NCI-H2029 treated with DMSO at 0.1 percent for 48 hours (cell line): ENCODE results near the gene SIDT2.
"Not testable (repeated sequence)": the region's sequence is repeated elsewhere in the genome, so short reads cannot be mapped to it uniquely, and the experiment has no call there.

Experiments used
- DNase-seq: peaks from one replicate; lab custom pipeline; 2025; lab: John Stamatoyannopoulos, UW

Gene SIDT2

GRCh38 chr11:117172724-117173421, 5.7 kb upstream of the SIDT2 start:
- no peak for DNase-seq

- DNase-seq, result no peak
These were observed 3.4 kb upstream of the SIDT2 start for GRCh38 chr11:117175104-117175503.

- DNase-seq, result no peak
These were observed 2.8 kb upstream of the SIDT2 start for GRCh38 chr11:117175781-117176180.

DNA sequence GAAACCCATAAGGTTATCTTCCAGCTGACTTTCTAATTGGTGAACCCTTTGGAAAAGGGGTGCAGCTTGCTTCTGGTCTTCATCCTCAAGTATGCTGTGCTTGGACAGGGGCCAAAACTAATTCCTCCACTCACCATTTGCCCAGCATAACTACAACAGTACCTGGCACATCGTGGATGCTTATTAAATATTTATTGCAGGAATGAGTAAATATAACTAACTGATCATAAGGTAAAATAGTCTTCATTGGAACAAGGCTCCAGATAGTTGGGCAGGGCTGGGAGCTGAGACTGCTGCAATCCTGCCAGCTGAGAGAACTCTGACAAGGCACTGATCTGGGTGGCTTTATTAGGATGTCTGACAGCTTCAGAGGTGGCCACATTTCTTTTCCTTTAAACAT, 2.4 kb upstream of the SIDT2 start:
- no peak for DNase-seq

DNA sequence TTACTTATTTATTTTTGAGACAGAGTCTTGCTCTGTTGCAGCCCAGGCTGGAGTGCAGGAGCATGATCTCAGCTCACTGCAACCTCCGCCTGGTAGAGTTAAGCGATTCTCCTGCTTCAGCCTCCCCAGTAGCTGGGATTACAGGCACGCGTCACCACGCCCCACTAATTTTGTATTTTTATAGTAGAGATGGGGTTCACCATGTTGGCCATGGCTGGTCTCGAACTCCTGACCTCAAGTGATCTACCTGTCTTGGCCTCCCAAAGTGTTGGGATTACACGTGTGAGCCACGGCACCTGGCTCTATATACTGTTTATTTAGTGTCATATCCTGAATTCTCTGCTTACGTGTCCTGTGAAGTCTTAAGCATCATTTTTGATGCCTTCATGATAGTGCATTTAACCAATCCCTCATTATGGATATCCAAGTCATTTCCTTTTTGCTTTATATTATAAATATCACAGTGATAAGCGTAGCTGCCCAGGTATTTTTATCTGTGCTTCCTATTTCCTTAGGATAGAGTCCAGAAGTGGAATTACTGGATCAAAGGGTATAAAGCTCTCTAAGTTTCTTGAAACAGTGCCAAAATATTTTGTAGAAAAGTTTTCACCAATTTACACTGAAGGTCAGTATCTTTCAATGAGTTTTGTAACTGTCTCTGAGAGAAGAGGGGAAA, 871 bp upstream of the SIDT2 start:
- DNase-seq, result no peak

DNA sequence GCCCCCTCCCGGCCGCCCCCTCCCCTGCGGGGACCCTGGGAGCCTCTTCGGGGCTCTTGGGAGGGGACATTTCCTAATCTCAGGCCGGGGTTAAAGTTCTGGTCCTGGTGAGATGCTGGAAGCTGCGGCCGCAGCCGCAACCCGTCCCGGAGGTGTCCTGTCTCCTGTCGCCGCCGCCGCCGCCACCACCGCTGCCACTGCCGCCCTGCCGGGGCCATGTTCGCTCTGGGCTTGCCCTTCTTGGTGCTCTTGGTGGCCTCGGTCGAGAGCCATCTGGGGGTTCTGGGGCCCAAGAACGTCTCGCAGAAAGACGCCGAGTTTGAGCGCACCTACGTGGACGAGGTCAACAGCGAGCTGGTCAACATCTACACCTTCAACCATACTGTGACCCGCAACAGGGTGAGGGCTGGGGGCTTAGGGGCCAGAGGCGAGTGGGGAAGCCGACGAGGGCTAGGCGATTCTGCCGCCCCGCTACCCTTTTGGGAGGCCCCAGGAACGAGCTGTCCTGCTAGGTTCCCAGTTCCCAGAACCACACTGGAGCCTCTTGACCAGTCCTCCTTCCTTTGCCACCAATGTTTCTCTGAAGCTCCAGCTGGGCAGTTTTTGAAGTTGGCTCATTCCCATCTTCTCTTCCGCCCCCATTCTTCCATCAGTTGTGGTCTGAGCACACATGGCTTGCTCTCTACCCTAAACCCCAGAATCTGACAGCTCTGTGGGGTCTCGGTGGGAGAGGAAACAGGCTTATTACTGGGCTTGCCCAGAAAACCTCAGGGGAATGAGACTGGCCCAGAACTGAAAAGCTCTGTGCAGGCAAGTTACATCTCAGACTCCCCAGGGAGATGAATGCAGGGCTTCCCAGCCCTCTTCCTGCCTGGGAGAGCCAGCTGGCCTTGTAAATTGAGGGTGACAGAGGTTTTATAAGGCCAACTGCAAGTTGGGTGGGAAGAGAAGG, 781 bp downstream of the SIDT2 start:
- DNase-seq, result no peak

- DNase-seq, result no peak
These were observed 1.5 kb downstream of the SIDT2 start for GRCh38 chr11:117180020-117180419.

DNA sequence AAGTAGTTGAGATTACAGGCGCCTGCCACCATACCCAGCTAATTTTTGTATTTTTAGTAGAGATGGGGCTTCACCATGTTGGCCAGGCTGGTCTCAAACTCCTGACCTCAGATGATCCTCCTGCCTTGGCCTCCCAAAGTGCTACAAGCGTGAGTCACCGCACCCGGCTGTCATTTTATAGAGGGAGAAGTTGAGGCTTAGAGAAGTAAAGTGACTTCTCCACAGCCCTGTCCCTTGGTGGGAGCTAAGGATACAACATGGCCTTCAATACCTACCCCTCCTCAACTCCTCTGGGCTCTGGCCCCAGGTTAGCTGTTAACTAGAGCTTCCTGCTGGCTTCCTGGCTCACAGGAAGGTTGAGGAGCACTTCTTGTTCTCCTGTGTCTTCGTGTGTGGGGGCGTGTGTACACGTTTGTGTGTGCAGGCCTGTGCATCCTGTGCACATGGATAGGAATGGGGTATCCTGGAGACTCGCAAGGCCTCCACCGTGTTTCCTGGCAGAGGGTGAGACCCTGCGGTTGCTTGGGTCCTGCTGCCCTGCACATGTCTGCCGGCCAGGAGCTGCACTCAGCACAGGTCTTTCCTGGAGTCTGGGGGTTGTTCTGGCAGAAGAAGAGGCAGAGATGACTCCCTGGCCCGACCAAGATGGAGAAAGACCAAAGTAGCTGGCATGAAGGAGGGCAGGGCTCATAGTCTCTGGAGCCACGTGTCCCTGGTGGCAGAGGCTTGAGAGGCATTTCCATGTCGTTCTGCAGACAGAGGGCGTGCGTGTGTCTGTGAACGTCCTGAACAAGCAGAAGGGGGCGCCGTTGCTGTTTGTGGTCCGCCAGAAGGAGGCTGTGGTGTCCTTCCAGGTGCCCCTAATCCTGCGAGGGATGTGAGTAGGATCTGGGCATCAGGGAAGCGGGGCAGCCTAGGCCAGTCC, 2.4 kb downstream of the SIDT2 start:
- no peak for DNase-seq

DNA sequence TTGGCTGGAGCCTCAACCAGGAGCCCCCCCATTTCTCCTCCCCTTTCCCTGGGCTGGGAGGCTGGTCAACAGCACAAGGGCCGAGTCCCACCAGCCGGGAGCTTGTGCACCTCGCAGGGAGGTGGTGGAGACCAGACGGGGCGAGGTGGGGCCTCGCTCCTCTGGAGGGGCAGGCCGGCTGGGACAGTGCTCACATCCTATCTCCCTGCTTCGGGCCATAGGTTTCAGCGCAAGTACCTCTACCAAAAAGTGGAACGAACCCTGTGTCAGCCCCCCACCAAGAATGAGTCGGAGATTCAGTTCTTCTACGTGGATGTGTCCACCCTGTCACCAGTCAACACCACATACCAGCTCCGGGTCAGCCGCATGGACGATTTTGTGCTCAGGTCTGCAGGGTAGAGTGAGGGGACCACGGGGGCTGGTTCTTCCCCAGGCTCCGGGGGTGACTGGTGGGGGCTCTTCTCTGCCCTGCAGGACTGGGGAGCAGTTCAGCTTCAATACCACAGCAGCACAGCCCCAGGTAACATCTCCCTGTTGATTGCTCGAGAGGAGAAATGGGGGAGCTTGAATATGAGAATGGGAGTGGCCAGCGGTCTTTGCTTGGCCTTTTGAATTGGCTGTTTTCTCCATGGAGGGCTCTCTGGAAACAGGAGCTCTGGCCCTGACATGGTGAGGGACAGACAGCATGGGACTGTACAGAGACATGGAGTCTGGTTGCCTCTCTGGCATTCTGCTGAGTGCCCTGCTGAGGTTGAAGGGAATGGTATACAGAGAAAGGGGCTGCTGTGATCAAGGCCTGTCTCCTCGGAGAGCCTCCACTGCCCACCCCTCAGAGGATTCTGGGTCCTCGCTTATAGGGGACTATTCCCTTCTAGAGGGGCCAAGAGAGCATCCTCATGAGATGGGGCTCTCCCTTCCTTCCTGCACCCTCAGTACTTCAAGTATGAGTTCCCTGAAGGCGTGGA, 3.3 kb downstream of the SIDT2 start:
- DNase-seq, result no peak

GRCh38 chr11:117182551-117182935, 4.0 kb downstream of the SIDT2 start:
- DNase-seq, result no peak

DNA sequence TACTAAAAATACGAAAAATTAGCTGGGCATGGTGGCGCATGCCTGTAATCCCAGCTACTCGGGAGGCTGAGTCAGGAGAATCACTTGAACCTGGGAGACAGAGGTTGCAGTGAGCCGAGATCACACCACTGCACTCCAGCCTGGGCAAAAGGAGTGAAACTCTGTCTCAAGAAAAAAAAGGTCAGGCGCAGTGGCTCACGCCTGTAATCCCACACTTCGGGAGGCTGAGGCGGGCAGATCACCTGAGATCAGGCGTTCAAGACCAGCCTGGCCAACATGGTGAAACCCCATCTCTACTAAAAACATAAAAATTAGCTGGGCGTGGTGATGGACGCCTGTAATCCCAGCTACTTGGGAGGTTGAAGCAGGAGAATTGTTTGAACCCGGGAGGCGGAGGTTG, 4.6 kb downstream of the SIDT2 start:
- DNase-seq, result not testable (repeated sequence)

GRCh38 chr11:117183724-117184349, 5.3 kb downstream of the SIDT2 start:
- peak; percentile 4 for DNase-seq

GRCh38 chr11:117185736-117186430, 7.3 kb downstream of the SIDT2 start:
- DNase-seq, result no peak

GRCh38 chr11:117186431-117186761, 7.9 kb downstream of the SIDT2 start:
- DNase-seq, result no peak

- DNase-seq, result no peak
These were observed 8.5 kb downstream of the SIDT2 start for GRCh38 chr11:117187007-117187406.

DNA sequence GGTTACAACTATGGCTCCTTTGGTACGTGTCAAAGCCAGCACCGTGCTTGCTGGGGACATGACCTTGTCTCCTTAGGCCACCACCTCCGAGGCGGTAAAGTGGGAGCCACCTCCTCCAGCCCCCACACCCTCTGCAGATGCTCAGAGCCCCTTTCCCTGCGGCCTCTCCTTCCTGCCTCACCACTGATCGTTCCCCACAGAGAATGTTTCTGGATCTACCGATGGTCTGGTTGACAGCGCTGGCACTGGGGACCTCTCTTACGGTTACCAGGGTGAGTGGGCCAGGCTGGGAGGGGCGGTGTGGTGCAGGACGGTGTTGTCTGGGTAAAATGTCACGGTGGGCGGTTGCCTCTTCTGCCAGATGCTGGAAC, 8.9 kb downstream of the SIDT2 start:
- DNase-seq, result no peak

DNA sequence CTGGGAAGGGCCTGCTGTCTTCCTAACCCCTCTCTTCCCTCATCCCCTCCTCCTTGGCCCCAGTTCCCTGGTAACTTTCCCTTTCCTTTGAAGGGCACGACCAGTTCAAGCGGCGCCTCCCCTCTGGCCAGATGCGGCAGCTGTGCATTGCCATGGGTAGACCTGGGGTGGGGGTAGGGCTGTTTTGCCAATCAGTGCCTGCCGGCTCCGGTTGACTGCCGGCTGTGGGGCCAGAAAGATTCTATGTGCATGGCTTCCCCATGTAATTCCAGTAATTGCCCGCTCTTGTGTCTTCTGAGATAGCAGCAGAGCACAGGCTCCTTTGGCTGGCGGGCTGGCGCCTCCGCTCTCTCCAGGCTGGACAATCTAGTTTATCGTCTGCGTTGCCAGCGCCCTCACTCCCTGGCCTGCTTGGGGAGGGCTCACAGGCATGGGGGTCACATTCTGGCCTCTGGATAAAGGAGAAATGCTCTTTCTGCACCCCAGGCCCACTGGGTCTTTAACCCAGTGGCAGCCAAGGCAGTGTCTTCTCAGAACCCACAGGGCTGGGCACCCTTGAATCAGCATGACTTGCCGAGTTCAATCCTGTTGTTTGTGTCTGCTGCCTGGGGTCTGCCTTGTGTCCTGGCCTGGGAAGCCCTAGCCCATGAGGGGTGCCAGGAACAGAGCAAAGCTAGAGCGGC, 9.4 kb downstream of the SIDT2 start:
- no peak for DNase-seq

DNA sequence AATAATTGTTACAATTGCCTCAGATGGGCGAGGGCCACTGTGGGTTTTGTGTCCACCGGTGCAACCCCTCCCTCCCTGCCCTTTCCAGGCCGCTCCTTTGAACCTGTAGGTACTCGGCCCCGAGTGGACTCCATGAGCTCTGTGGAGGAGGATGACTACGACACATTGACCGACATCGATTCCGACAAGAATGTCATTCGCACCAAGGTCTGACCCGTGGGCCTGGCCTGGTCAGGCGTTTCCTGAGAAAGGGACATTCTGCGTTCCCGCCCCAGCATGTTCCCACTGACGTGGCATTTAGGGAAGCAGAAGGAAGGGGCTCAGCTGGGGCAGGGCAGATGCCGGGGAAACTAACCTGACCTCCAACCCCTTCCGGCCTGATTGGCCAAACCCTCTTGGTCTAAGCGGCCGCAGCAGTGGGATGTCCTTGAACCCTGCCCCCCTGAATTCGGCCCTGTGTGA, 10.1 kb downstream of the SIDT2 start:
- no peak for DNase-seq
